OCI-LY3 (cell line): ENCODE data around the gene ADIG.

Experiments
- H2AFZ ChIP-seq: fragments of 200-600, 300-600 bp; shearing (Covaris generic); 2 replicates; pipeline ENCODE4 v1.6.0; 2014; ENCODE audit warnings: antibody characterized with exemption, low read depth, low read length
- H3K27ac ChIP-seq: fragments of 200-600, 300-600 bp; sonication (generic); 2 replicates; pipeline ENCODE4 v1.5.1; 2014; ENCODE audit warnings: mild to moderate bottlenecking, low read length, moderate library complexity, mixed read lengths
- H3K27me3 ChIP-seq: fragments of 200-600, 300-600 bp; sonication (generic); 2 replicates; pipeline ENCODE4 v1.6.1; 2014; ENCODE audit warnings: low read depth, low read length, mixed read lengths
- H3K36me3 ChIP-seq: fragments of 200-600, 300-600 bp; sonication (generic); replicated peaks from 2 replicates; pipeline ENCODE3; 2014; ENCODE audit warnings: low read depth, low read length, mixed read lengths
- H3K4me1 ChIP-seq: fragments of 300-600, 200-600 bp; sonication (generic); 2 replicates; pipeline ENCODE4 v1.6.1; 2014; ENCODE audit warnings: low read length, mixed read lengths
- H3K4me2 ChIP-seq: fragments of 200-600, 300-600 bp; sonication (generic); 2 replicates; pipeline ENCODE4 v1.6.1; 2014; ENCODE audit warnings: low read length, mixed read lengths
- H3K4me3 ChIP-seq: fragments of 300-600, 200-600 bp; sonication (generic); 2 replicates; pipeline ENCODE4 v1.5.1; 2014; ENCODE audit warnings: antibody characterized with exemption, mild to moderate bottlenecking, low read length, moderate library complexity
- H3K79me2 ChIP-seq: fragments of 300-600, 200-600 bp; shearing (Covaris generic); 2 replicates; pipeline ENCODE4 v1.6.1; 2014; ENCODE audit warnings: mild to moderate bottlenecking, low read length, mixed read lengths
- H3K9ac ChIP-seq: fragments of 300-600, 200-600 bp; shearing (Covaris generic); 2 replicates; pipeline ENCODE4 v1.6.0; 2014; ENCODE audit warnings: mild to moderate bottlenecking, low read length, moderate library complexity
- H3K9me3 ChIP-seq: fragments of 200-600, 300-600 bp; shearing (Covaris generic); 2 replicates; pipeline ENCODE4 v1.6.1; 2014; ENCODE audit warnings: low read length, mixed read lengths; ENCODE audit not compliant: insufficient read depth
- H4K20me1 ChIP-seq: fragments of 200-600, 300-600 bp; sonication (generic); 2 replicates; pipeline ENCODE4 v1.6.1; 2016; ENCODE audit warnings: low read length, mixed read lengths; ENCODE audit not compliant: insufficient read depth
- CTCF ChIP-seq: fragments of 200-600, 300-600 bp; sonication (generic); IDR thresholded peaks from 2 replicates; pipeline ENCODE4 v1.5.1; 2014; ENCODE audit warnings: antibody characterized with exemption, low read length, low read depth
- EZH2phosphoT487 ChIP-seq: fragments of 200-600 bp; shearing (Covaris generic); IDR thresholded peaks from 2 replicates; pipeline ENCODE4 v1.6.1; 2018; ENCODE audit warnings: antibody characterized with exemption, mixed run types, low read depth

ADIG gene

GRCh38 chr20:38573413-38573812 lies 7.6 kb upstream of the ADIG start:
- no peak for TF ChIP-seq CTCF
- no peak for TF ChIP-seq EZH2phosphoT487
- Histone ChIP-seq H2AFZ (no peak overlapping the region), H3K4me2 (no peak overlapping the region), H3K36me3 (peaks cover 34% of the 10 kb centered on the region), H3K4me3 (no peak overlapping the region), H3K27me3 (no peaks in the 10 kb centered on the region), H4K20me1 (no peaks in the 10 kb centered on the region), H3K9ac (no peak overlapping the region), H3K79me2 (no peaks in the 10 kb centered on the region), H3K4me1 (no peaks in the 10 kb centered on the region), H3K27ac (no peak overlapping the region), H3K9me3 (no peaks in the 10 kb centered on the region)

- no peak for TF ChIP-seq EZH2phosphoT487
- no peak for TF ChIP-seq CTCF
- no peaks in the 10 kb centered on the region for H3K27me3 ChIP-seq
- no peaks in the 10 kb centered on the region for H3K9me3 ChIP-seq
- H2AFZ ChIP-seq: no peak overlapping the region
- no peak overlapping the region for H3K9ac ChIP-seq
- no peak overlapping the region for H3K27ac ChIP-seq
- no peak overlapping the region for H3K4me3 ChIP-seq
- no peaks in the 10 kb centered on the region for H3K79me2 ChIP-seq
- no peak overlapping the region for H3K4me2 ChIP-seq
- no peaks in the 10 kb centered on the region for H4K20me1 ChIP-seq
- peaks cover 20% of the 10 kb centered on the region for H3K36me3 ChIP-seq
- no peaks in the 10 kb centered on the region for H3K4me1 ChIP-seq
These were observed 1.6 kb upstream of the ADIG start for GRCh38 chr20:38579219-38579910.

- TF ChIP-seq CTCF (no peak), EZH2phosphoT487 (no peak)
These were observed 1.1 kb upstream of the ADIG start for GRCh38 chr20:38579921-38580320.

DNA sequence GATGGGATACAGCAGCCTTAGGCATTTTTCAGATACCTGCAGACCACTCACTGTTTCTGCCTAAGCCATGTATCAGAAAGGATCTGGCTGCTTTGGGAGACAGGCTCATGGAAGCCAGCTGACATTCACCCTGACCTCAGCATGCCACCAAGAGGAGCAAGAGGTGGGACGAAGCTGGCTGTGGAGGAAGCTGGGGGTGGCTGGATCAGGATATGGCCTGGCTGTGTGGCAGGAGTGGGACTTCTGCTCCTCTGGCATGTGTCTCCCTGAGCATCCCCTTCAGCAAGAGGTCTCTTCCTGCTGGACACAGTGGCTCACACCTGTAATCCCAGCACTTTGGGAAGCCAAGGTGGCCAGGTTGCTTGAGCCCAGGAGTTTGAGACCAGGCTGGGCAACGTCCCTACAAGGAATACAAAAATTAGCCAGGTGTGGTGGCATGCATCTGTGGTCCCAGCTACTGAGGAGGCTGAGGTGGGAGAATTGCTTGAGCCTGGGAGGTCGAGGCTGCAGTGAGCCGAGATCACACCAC lies 897 bp downstream of the ADIG start:
- Histone ChIP-seq H3K4me1 (no peaks in the 10 kb centered on the region), H3K27me3 (no peaks in the 10 kb centered on the region), H2AFZ (no peak overlapping the region), H3K4me2 (no peak overlapping the region), H3K27ac (no peak overlapping the region), H3K4me3 (no peak overlapping the region), H3K9ac (no peak overlapping the region), H3K9me3 (no peaks in the 10 kb centered on the region), H3K79me2 (no peaks in the 10 kb centered on the region), H4K20me1 (no peaks in the 10 kb centered on the region), H3K36me3 (peaks cover 1% of the 10 kb centered on the region)
- TF ChIP-seq CTCF (no peak), EZH2phosphoT487 (no peak)

More at GRCh38 chr20:38579921-38580320, 1.1 kb upstream of the ADIG start:
- Histone ChIP-seq H3K9ac (no peak overlapping the region), H3K4me2 (no peak overlapping the region), H4K20me1 (no peaks in the 10 kb centered on the region), H3K4me1 (no peaks in the 10 kb centered on the region), H3K4me3 (no peak overlapping the region), H3K27me3 (no peaks in the 10 kb centered on the region), H2AFZ (no peak overlapping the region), H3K79me2 (no peaks in the 10 kb centered on the region), H3K9me3 (no peaks in the 10 kb centered on the region), H3K36me3 (peaks cover 14% of the 10 kb centered on the region), H3K27ac (no peak overlapping the region)
